Cerebellar cortex (tissue), 1 donor: ENCODE measurements around the gene HDAC4.

Experiments used
- DNase-seq: peaks from one replicate; pipeline ENCODE4 v3.0.0-alpha.2; 2015; ENCODE audit warnings: low spot score

The HDAC4 gene

GRCh38 chr2:239252801-239253200 lies 148.0 kb downstream of the HDAC4 start:
- peak; percentile 80 for DNase-seq

- DNase-seq = no peak
These were observed 148.4 kb downstream of the HDAC4 start for GRCh38 chr2:239252393-239252792.

- no peak for DNase-seq
These were observed 148.8 kb downstream of the HDAC4 start for GRCh38 chr2:239251971-239252370.

GRCh38 chr2:239250216-239251081 lies 150.4 kb downstream of the HDAC4 start:
- no peak for DNase-seq

DNA sequence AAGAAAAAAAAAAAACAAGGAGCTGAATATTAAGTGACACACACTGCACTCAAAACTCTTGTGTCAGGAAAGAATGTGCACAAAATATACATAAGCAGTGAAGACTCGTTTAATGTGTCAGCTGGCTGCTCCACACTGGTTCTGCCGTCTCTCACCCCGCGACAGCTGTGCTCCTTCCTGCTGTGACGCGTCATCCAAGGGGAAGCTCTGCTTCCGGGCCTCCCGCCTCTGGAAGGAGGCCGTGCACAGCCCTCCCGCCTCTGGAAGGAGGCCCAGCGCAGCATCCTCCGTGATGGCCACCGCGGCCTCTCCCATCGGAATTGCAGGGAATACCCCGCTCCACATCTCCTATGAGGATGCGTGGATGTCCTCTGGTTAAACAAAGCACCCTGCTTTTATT lies 151.0 kb downstream of the HDAC4 start:
- no peak for DNase-seq

DNA sequence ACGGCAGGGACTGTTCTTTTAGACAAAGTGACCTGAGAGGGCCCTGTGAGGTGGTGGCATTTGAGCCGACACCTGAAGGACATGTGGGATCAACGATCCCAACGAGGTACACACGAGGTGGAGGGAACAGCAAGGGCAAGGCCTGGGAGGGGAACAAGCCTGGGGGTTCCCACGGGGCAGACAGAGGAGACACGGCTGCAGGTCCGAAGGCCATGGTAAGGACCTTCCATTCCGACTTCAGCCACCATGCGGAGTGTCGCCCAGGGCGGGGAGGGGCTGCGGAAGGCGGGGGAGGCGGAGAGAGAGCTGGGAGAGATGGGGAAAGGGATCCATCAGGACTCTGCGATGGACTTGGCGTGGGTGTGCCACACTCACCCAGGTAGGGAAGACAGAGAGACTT lies 151.8 kb downstream of the HDAC4 start:
- no peak for DNase-seq

DNA sequence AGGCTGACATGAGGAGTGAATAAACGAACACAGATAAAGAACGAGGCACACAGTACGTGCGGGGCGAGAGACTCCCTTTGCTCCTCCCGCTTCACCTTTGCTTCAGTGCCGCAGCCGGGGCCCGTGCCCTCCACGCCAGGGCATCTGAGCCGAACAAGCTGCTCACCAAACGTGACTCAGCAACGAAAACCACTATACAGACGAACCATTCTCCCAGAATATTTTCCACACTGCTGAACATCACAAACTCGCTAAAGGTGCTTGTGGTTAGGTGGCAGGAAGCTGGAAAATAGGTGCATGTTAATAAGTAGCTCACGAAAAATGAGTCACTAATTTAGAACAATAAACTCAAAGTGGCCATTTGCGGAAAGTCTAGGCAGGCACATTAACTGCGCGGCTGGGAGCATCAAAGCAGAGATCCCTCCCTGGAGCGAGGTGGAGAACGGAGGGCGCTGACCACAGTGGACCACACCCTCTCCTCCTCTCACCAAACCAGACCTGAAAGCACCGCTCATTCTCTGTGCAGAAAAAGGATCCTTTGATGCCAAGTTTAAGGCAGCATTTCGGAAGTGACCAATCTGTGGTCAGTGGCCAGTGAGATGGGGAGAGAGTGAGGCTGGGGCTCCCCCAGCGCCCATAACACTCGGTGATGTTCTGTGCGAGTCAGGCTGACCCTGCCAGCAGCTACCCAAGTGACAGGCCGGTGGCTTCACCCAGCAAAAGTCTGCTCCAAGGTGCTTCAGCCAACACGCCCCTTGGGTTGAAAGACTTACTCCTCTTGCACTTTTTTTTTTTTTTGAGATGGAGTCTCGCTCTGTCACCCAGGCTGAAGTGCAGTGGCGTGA lies 153.2 kb downstream of the HDAC4 start:
- DNase-seq = no peak

DNA sequence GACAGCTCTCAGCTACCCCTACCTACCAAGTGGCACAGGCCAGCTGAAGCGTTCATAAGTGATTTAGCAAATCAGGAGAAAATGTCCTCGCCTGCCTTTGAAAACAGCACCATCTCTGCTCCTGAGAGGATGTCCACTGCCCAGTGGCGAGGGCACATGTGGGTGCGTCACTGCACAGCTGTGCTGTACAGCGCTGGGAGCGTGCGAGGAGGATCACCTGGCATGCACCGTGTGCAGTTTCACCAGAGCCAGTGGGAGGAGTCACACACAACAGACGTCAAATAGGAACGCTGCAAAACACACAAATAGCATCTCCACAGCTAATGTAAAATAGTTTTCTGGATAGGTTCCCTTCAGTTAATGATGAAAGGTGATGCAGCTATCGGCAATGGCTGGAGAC lies 154.1 kb downstream of the HDAC4 start:
- DNase-seq = no peak

DNA sequence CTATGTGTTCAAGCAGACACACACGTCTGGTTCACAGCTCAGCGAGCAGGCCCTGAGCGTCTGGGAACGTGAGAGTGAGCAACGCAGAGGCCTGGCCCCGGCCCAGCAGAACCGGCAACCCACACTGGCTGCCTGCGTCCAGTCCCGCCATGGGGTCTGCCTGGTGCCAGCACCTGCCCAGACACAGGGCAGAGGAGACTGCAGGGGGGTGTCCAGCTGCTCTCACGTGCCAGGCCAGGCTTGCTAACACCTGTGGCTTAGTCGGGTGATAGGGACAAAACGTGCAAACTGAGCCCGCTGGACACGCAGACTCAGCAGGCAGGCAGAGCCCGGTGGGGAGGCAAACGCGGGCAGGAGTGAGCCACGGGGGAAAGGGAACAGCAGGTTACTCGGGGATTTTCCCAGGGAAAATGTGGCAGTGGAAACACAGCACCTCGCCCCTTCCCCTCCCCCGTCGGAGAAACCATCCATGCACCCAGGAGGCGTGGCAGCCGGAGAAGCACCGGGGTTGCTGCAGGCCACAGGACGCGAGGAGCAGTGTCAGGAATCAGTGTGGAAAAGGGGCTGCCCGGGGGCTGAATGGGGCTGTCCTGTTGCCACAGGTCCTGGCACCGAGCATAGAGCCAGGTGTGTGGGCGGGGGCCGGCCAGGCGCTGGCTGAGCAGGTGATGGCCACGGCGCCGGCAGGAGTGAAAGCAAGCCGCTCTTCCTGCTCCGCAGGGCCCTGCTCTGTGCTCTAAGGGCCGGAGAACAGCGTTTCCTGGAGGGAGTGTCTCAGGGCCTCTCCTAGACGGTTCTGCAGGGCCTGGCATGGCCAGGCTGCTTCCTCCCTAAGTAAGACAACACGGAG lies 154.7 kb downstream of the HDAC4 start:
- peak; percentile 31 for DNase-seq

GRCh38 chr2:239245107-239245506 lies 155.7 kb downstream of the HDAC4 start:
- DNase-seq = no peak

GRCh38 chr2:239244625-239245024 lies 156.2 kb downstream of the HDAC4 start:
- no peak for DNase-seq

- DNase-seq = no peak
These were observed 159.3 kb downstream of the HDAC4 start for GRCh38 chr2:239241431-239241960.

DNA sequence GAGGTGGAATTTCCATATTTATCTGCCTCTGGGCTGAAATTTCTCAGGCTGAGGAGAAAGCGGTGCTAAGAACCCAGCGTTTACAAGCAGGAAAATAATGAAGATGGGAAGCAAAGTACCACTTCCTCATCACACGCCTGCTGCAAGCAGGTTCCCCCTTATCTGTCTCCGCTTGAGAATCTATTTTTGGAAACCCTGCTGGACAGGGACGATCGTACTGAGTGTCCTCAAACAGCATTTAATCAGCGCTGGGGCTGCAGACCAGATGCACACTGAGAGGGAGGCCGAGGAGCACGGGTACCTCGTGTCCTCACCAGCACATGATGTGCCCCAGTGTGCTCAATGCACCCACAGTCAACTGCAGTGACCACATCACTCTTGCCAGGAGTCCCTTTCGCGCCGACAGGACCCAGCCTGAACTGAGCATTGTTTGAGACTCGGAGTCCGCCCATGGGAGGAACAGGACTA lies 160.4 kb downstream of the HDAC4 start:
- DNase-seq = peak; percentile 79

DNA sequence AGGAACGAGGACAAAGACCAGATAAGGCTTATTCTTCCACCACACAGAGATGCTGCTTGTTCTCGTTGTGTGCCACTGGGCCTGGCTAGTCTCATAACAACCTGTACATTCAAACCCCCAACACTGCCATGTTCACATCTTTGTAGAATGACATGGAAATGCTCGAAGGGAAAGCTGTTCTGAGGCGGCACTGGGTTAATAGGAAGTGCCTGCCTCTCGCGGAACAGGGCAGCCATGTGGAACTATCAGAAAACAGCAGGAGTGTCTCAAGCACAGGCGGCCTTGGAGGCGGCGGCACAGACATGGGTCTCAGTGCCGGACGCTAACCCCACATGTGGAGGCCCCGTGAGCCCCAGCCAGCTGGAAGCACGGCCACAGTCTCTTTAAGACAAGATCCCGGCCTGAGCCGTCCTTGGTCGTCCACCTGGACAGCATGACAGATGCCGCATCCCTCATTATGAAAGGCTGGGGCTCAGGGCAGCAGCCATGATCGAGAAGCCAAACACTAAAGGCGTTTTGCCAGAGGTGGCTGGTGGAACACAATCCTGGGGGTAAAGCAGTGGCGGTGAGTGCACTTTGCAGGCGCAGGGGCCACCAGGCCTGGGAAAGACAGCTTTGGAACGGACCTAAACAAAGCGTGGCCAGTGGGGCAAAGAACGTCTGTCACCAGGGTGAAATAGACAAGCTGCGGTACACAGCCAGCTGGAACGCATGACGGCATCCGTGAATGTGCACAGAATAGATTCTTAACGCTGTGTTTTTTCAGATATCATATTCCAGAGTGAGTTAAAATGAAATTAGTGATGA lies 161.0 kb downstream of the HDAC4 start:
- peak; percentile 72 for DNase-seq

GRCh38 chr2:239238839-239239606 lies 161.8 kb downstream of the HDAC4 start:
- no peak for DNase-seq

DNA sequence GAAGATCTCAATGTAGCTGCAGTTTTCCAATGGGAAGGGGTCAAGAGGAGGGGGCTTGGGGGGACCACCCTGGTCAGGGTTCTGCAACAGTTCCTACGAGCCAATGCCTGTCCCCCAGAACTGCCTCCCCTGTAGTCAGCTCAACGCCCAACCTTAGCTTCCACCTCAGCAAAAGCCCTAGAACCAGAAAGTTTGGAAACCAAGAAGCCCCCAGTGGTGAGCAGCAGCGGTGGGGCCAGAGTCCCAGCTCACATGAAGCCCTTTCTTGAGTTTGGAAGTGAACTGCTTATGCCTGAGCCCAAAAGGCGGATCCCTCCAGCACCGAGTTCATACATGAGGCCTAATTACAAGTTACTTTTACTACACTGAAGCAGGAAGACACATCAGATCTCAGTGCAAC lies 162.4 kb downstream of the HDAC4 start:
- no peak for DNase-seq

DNA sequence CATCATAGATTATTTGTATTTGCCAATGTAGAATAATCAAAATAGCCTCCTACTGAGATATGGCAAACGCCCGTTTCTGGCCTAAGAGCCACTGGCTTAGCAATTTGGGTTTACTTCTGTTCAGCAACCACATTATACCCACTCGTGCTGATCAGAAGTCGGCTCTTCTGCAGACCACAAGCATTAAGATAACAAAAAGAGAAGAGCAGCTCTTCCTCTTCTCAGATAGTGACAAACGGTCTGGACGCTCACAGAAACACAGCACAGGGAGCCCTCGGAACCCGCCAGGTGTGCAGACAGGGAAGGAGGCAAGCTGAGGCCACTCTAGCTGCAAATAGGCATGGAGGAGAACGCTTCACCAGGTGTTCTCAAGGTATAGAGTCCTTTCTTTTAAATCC lies 164.0 kb downstream of the HDAC4 start:
- no peak for DNase-seq

DNA sequence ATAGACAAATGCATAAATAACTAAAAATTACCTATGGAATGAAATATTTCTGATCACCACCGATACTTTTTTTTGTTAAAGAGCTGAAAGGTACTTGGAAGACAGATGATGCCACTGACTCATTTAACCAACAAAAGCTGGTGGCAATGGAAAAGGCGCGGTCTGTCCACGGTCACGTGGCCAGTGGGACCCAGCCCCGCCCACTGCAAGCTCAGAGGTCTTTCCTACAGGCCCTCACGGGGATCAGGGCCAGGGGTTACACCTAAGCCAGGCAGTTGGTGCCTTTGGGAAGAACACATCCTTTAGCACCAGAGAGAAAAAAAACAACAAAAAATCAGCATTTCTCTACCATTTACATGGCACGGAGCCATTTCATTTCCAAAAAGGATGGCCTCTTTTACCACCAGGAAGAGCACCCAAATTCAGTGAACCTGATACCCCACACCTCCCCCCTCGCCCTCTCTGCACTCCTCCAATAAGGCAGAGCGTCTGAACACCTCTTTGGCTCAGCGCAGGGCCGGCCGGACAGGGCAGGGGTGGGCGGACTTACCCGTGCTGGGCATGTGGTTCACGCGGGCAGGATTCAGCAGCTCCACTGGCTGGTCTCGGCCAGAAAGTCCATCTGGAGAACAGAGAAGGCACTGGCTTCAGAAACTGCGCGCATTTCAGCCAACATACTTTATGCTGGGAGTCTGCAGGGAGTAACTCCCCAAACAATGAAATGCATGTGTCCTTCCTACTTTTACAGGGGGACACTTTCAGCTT lies 164.6 kb downstream of the HDAC4 start:
- peak; percentile 84 for DNase-seq

- DNase-seq = no peak
These were observed 165.5 kb downstream of the HDAC4 start for GRCh38 chr2:239235311-239235710.
